Gastrocnemius medialis (tissue), 4 donors: ENCODE results near the gene CHCHD4. TPM values are rescaled to one million over a fixed set of nuclear protein-coding genes. Genes with fewer than 3 reads are reported as not detected.
A peak's percentile ranks its signal among the peaks of the same experiment; 100 is the strongest.
"Not testable (repeated sequence)": the region's sequence is repeated elsewhere in the genome, so short reads cannot be mapped to it uniquely, and the experiment has no call there.

Source experiments
- ATAC-seq, 2 donors: fragments of 150-250 bp; one replicate each; pipeline ENCODE4 v1.9.1; 2016
- DNase-seq, 2 donors: peaks; one replicate each; pipeline ENCODE4 v3.0.0-alpha.2; 2019
- H3K27ac ChIP-seq, 4 donors: fragments of 200-600 bp; sonication (generic); 1 replicate in 1 of 4; 2 replicates in 3 of 4; pipeline ENCODE4 v1.5.1; 2016 to 2018; ENCODE audit warnings: mild to moderate bottlenecking in 2 of 4, moderate library complexity in 1 of 4
- H3K27me3 ChIP-seq, 3 donors: fragments of 200-600 bp; sonication (generic) in 2 of 3; 1 replicate in 1 of 3; 2 replicates in 2 of 3; pipeline versions ENCODE4 v1.5.1 to v1.6.0; 2016 to 2019; ENCODE audit warnings: mild to moderate bottlenecking in 1 of 3, moderate library complexity in 1 of 3
- H3K36me3 ChIP-seq, 2 donors: fragments of 200-600 bp; sonication (generic) in 1 of 2; one replicate each; pipeline ENCODE4 v1.5.1; 2017 to 2018
- H3K4me1 ChIP-seq, 2 donors: fragments of 200-600 bp; sonication (generic) in 1 of 2; one replicate each; pipeline ENCODE4 v1.5.1; 2016 to 2017; ENCODE audit warnings: mild to moderate bottlenecking in 2 of 2
- H3K4me3 ChIP-seq, 4 donors: fragments of 200-600 bp; sonication (generic) in 3 of 4; 1 replicate in 1 of 4; 2 replicates in 3 of 4; pipeline ENCODE4 v1.5.1; 2016 to 2019; ENCODE audit warnings: mild to moderate bottlenecking in 2 of 4
- H3K9me3 ChIP-seq, 3 donors: fragments of 200-600 bp; sonication (generic) in 2 of 3; 1 replicate in 1 of 3; 2 replicates in 2 of 3; pipeline ENCODE4 v1.5.1; 2016 to 2019
- CTCF ChIP-seq, 5 experiments: fragments of 450-650 bp in 3 of 5; fragments of 200-600 bp in 2 of 5; sonication (generic) in 2 of 5; IDR thresholded peaks in 4 of 5; conservative IDR thresholded peaks in 1 of 5; 1 replicate in 4 of 5; 2 replicates in 1 of 5; pipeline ENCODE4 v1.5.1; 2016 to 2019; ENCODE audit warnings: antibody characterized with exemption in 5 of 5, mild to moderate bottlenecking in 3 of 5, moderate library complexity in 3 of 5
- POLR2A ChIP-seq, 2 donors: fragments of 450-650 bp; IDR thresholded peaks; one replicate each; pipeline ENCODE4 v1.6.1; 2017; ENCODE audit warnings: antibody characterized with exemption in 2 of 2, mild to moderate bottlenecking in 2 of 2, moderate library complexity in 2 of 2
- in situ Hi-C, 4 donors: fragments of 200-750 bp; cut with MboI; loops; one replicate each; pipeline versions ENCODE4 v1.15.0 to v1.8.0; 2017; ENCODE audit warnings: low sequenced_read_pairs in 4 of 4
- intact Hi-C: fragments of 100-400 bp; cut with DNase I; formaldehyde crosslinking; loops from one replicate; pipeline ENCODE4 v1.15.1; 2023; ENCODE audit warnings: low total_unique reads
- total RNA-seq, 4 donors: library from RNA; depleted of rRNA; stranded (reverse); fragments of >200 nt; gene quantifications; one replicate each; pipeline versions ENCODE4 v1.1.0 to v1.2.3, GENCODE V29; 2016

Gene CHCHD4
- total RNA-seq, 4 donors from 2014 or later, result 16.2 to 49.4 (median 22.8) TPM

DNA sequence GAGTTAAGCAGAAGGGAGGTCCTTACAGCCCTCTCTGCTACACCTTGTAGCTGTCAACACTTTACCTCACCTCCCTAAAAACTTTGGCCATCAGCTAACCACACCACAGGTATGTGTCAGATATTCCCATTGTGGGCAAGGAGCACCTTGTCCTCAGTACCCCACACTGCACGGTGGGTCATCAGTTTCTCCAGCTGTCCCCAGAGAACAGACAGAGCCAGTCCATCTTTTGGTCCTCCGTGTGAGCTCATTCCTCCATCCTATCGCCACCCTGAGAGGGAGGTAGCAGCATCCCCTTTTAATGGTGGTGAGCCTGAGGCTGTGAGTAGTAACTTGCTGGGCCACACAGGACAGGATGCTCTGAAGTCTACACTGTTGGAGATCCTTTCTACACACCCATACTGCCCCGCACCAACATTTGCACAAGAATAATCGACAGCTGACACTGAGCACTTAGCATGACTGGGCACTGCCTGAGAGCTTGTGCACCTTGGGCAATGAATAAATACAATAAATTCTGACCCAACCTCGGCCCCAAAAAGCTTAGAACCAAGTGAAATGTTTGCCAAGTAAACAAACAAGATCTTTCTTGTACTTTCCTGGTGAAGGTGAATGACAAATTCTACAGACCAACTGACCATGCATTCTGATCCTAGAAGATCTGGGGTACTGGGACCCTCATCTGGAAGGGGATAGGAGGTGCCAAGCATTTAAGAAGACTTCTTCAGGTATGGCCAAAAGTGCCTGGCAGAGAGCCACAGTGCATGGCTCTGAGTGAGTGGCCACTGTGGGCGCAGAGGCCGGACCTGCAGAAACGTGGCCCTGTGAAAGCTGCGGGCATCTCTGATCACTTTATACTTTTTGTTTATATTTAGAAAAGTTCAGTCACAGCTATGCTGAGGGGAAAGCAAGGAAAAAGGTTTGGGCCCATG lies 6.9 kb downstream of the CHCHD4 start:
- H3K4me3 ChIP-seq, result no peak overlapping the region
- peaks cover 0 to 5% of the 10 kb centered on the region in 2 donors for H3K4me1 ChIP-seq
- intact Hi-C loops, result no loop called here
- TF ChIP-seq CTCF (IDR thresholded peaks at IDR 0.05 in 4 of 5, conservative IDR thresholded peaks at IDR 0.05 in 1 of 5), result no peak
- no peak for TF ChIP-seq POLR2A (IDR thresholded peaks at IDR 0.05)
- in situ Hi-C loops, result loop anchor here in 2 of 4 donors (10.0 to 25.0 kb wide), 2 partner anchors 223 to 630 kb away; partner anchors contain the start of gene HDAC11 (in 1 of the 2)
- ATAC-seq (no peak), DNase-seq (no peak)
- H3K9me3 ChIP-seq, result no peaks in the 10 kb centered on the region
- peaks cover 0 to 52% of the 10 kb centered on the region in 2 donors for H3K36me3 ChIP-seq
- no peak overlapping the region for H3K27ac ChIP-seq
- H3K27me3 ChIP-seq, result no peaks in the 10 kb centered on the region

- Histone ChIP-seq H3K4me1 (no peaks in the 10 kb centered on the region), H3K36me3 (peaks cover 0 to 48% of the 10 kb centered on the region in 2 donors), H3K9me3 (no peaks in the 10 kb centered on the region), H3K27ac (no peak overlapping the region), H3K27me3 (no peaks in the 10 kb centered on the region), H3K4me3 (no peak overlapping the region)
- intact Hi-C loops (no loop called here), in situ Hi-C loops (loop anchor here in 2 of 4 donors (10.0 to 25.0 kb wide), 2 partner anchors 219 to 627 kb away; partner anchors contain the start of gene HDAC11 (in 1 of the 2))
- TF ChIP-seq POLR2A (IDR thresholded peaks at IDR 0.05) (no peak), CTCF (IDR thresholded peaks at IDR 0.05 in 4 of 5, conservative IDR thresholded peaks at IDR 0.05 in 1 of 5) (peak in 1 of 5 experiments; percentile 18)
- ATAC-seq (no peak), DNase-seq (no peak)
Measured at GRCh38 chr3:14113965-14114635, 10.6 kb downstream of the CHCHD4 start.

DNA sequence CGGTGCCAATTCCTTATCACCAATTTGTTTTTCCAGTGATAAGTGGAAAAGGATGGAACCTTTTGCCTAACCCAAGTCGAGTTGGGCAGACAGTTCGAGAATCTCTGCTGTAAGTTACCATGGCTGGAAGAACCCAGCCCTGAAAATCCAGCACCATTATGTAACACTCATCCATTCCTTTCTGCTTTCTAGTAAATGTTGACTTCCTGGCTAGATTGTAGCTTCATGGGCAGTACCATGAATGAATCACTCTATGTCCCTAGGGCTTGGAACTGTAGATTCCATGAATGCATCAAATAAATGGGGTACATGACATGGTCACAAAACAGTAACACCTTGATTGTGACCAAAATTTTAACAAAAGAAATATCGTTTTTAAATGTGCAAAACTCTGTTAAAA lies 14.0 kb downstream of the CHCHD4 start:
- in situ Hi-C loops, result loop anchor here in 2 of 4 donors (10.0 to 25.0 kb wide), 2 partner anchors 216 to 623 kb away; partner anchors contain the start of gene HDAC11 (in 1 of the 2)
- intact Hi-C loops, result no loop called here

GRCh38 chr3:14109821-14110220 lies 14.8 kb downstream of the CHCHD4 start:
- H3K4me3 ChIP-seq, H3K4me1 ChIP-seq, H3K9me3 ChIP-seq, ATAC-seq, H3K27ac ChIP-seq, intact Hi-C loops, DNase-seq, H3K27me3 ChIP-seq: not testable (repeated sequence)
- peaks cover 0 to 30% of the 10 kb centered on the region in 2 donors for H3K36me3 ChIP-seq
- in situ Hi-C loops, result loop anchor here in 2 of 4 donors (10.0 to 25.0 kb wide), 2 partner anchors 215 to 623 kb away; partner anchors contain the start of gene HDAC11 (in 1 of the 2)

More for the DNA sequence above, 14.0 kb downstream of the CHCHD4 start:
- Histone ChIP-seq H3K36me3 (peaks cover 0 to 39% of the 10 kb centered on the region in 2 donors), H3K27ac (no peak overlapping the region), H3K4me1 (no peaks in the 10 kb centered on the region), H3K9me3 (no peaks in the 10 kb centered on the region), H3K4me3 (no peak overlapping the region), H3K27me3 (no peaks in the 10 kb centered on the region)
- TF ChIP-seq POLR2A (IDR thresholded peaks at IDR 0.05), result no peak
- no peak for TF ChIP-seq CTCF (IDR thresholded peaks at IDR 0.05 in 4 of 5, conservative IDR thresholded peaks at IDR 0.05 in 1 of 5)
- ATAC-seq, result no peak
- no peak for DNase-seq
